HG03520 (cell line): Measurements from ENCODE around the gene ZNF638.

Source experiments
- ATAC-seq: cut with Tn5 transposase; IDR thresholded peaks from one replicate; pipeline ENCODE4 v1.9.1; 2021; ENCODE audit warnings: mild to moderate bottlenecking, moderate library complexity; ENCODE audit not compliant: unreplicated experiment

Gene ZNF638

DNA sequence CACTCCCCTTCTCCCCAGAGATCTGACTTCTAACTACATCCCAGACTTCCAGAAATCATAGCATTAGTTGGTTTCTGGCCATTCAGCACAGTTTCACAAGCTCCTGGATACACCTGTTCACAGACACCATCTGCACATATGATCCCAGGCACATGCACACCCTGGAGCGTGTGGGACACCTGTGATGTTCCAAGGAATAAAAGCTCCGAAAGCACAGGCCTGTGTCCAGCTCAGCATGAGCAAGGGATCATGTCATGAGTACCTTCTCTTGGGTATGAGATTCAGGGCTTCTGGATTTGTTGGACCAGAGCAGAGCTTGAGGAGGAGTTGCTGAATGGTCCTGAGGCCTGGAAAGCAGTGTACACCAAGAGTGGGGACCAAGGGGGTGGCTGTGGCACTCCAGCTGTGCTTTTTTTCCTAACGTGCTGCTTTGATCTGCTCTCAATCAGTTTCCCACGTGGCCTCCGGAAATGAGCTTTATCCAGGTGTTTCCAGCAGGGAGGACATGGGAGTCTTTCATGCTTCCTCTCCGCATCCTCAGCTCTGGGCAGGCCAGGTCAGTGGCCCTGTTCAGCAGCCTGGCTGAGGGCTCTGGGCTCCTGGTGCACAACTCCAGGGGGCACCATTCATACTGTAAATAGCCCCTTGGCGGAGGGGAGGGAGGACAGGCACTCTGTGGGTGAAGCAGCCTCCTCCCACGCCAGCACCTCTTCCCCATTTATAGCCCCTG lies 123.6 kb downstream of the ZNF638 start:
- no peak for ATAC-seq

DNA sequence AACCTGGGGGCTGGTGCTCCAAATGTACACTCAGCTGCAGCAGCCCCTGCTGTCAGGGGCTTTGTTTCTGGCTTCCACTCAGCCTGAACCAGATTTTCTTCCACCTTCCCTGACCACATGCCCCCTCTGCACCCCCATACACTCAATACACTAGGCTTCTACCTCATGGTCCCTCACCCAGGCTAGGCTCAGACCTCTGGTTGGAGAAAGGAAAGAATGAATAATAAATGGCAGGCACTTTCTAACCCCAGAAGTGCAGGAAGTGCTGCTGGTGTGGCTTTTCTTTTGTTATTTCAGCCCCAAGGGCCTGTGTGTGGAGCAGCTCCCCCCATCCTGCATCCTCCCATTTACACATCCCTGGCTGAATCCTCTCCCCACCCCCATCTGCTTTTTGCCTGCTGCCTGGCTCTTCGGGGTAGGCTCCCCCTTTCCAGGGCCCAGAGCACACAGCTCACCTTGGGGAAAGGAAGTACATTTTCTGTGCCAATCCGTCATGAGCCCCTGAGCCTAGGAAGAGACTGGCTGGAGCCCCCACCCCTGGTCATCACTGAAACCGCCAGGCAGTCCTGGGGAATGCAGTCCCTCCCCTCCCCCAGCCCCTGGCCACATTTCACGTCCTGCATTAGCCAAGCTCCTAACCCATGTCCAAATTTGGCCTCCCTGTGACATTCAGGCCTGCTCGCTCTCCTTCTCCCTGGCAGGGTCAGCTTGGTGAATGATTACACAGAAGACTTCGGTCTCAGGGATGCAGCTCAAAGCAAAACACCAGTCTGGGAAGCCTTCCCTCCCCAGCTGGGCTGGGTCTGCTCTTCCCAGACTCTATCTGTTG lies 124.4 kb downstream of the ZNF638 start:
- ATAC-seq, result no peak

DNA sequence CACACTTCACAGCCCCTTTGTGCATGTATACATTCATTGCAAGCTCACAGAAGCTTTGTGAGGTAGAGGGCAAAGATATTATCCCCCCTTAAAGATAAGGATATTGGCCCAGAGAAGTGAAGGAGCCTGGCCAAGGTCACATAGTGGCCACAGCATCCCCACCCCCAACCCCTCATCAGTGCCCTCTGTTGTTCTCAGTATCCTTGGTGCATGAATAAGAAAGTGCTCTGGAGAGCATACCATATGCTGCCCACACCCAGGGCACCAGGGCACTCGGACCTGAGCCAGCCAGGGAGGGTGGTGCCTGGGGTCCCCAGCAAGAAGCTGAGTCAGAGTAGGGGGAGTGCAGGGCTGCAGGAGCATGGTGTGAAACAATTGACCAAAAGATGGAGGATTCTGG lies 125.0 kb downstream of the ZNF638 start:
- ATAC-seq, result no peak

DNA sequence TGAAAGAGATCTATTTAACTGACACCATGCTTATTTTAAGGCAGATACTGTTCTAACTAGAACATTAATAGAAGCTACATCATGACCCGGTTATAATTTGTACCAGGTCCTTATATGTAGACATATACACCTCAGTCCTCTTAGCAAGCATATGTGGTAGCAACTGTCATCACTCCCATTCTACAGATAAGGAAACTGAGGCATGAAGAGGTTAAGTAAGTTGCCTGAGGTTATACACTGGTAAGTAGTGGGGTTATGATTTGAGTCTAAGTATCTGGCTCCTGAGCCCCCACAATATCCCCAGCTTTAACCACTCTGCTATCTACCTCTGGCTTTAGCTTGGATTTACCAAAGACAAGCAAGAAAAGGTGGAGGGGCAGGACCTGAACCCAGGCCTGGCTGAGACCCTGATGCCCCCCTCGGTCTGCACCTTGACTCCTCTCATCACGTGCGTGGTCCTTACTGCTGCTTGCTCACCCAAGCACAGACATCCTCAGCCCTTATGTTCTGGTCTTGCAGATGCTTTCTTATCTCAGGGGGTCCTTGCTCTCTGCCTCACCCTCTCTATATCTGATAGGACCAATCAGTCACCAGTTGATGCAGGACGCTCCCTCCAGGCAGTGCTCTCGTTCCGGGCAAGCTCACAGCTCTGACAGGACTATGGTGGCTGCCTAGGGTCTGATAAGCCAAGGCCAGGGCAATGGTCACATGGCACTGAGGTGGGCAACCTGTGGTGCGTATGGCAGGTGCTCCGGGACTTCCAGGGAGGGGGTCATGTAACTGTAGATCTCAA lies 125.7 kb downstream of the ZNF638 start:
- no peak for ATAC-seq

DNA sequence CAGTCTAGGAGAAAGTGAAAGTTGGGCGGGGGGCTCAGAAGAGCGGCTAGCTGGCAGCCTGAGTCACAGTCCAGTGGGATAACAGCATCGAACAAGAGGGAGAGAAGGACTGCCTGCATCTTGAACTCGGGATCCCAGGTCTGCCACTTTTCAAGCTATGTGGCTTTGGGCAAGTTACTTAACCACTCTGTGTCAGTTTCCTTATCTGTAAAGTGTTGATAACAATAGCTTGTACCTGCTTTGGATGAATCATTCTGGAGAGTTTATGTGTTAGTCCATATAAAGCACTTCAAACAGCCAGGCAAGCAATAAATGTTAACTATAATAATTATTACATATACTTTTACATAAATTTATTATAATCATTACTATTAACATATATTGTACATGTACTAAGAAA lies 126.3 kb downstream of the ZNF638 start:
- no peak for ATAC-seq

DNA sequence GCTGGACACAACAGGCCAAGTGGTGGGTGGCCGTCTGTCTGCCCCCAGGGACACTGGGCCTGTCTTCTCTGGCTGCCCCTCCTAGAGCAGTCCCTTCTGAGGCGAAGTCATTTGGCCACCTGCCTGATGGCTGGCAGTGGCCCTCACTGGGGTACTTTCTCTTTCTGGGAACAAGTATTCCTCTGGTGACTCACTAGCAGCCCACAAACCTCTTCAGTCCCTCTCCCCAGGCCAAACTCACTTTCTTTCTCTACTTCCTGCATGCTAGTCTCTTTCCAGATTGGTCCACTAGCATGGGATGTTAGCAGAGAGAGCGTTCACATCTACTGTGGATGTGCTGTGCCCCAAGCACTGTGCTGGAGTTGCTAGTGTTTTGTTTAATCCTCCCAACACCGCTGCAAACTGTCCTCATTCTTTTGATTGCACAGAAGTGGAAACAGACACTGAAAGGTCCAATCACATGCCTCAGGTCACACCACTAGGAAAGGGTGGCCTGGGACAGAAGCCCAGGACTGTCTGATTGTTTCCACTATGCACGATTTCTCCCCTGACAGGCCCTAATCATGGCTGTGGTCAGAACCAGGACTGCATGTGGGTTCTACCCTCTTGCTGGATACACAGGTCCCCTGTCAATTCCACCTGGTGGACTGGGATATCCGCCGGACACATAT lies 127.0 kb downstream of the ZNF638 start:
- ATAC-seq, result no peak

DNA sequence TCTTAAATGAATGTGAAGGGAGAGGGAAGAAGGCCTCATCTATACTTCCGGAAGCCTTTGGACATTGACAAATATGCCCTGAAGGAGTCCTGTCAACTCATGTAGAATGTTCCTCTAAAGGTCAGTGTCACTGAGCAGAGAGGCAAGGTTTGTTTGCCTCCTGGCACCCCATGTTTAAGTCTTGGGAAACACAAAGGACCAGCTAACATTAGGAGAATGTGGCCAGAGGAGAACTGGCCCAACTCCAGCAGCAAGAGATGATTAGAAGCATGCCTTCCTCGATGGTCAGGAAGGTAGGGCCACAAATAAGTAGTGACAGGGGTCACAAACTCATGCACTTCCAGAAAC lies 127.5 kb downstream of the ZNF638 start:
- ATAC-seq, result no peak

DNA sequence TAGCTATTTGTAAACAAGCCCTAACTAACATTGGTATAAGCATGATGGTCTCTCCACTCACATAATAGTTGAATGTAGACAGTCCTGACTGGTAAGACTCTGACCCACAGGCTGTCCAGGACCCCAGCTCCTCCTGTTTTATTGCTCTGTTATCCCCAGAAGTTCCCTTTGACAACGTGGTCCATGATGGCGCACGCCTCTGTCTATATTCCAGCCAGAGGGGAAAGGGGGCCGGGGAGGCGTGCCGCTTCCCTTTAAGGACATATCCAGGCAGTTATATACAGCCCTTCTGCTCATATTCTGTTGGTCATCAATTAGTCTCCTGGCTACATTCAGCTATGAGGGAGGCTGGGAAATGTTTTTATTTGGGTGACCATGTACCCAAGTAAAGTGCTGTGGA lies 128.5 kb downstream of the ZNF638 start:
- ATAC-seq, result no peak

DNA sequence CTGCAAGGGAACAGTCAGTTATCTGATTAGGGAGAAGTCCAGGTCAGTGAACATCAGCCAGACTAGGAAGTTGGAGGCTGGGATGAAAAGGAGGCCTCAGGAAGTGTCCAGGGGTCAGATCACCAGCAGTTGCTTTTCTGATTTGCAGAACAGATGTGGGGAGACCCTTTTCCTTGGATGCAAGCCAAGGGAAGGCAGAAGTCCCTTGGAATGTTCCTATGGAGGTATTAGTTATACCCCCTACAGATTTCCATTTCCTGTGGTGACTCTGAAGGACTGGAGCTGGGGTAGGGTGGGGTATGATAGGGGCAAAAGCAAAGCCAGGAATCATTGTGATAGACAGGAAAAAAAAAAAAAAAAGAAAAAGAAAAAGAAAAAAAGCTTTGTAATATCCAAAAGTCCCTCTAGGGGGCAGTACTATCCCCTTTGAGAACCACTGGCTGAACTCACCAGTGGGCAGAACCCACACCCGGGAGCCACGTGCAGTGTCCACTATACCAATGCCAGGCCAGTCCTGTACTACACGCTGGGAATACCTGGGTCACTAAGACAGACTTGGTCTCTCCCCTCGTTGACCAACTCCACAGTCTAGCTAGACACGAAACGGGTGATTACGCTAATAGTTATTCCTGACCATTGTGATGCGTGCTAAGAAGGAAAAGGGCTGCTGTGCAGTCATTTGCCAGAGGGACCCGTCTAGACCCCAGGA lies 129.2 kb downstream of the ZNF638 start:
- no peak for ATAC-seq

DNA sequence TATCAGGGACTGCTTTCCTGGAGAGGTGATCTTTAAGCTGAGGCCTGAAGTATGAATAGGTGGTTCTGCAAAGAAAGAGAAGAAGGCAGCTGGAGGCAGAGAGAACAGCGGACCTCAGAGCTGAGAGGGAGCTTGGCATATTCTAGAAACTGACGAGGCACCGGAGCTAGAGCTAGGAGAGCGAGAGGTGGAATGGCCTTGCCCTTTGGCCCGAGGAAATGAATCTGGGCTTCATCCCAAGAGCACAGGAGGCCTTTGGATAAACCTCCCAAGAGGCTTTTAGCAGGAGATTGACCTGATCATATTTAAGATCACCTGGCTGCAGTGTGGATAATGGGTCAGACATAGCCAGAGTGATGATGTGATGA lies 129.7 kb downstream of the ZNF638 start:
- no peak for ATAC-seq

DNA sequence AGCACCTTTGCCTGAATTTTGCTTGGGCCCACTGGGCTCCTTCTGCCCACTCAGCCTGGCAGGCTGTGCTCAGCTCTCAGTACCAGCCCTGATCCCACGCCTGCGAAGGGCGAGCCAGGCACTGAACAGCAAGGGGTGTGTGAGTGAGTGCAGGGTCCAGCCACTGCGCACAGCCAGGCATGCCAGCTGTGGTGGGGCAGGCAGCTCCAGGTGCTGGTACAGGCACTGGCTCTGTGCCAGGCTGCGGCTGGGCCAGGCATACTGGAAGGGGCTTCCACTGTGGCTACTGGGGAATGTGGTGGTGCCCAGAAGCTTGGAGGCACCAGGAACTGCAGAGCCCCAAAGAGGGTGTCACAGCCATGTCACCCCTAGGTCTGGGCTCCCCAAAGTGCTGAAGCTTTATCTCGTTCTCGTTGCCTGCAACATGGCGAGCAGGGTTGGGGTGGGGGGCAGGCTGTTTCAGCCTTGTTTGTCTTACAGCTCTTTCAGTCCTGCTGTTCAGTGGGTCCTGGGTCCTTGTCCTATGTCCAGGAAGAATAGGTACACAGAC lies 130.5 kb downstream of the ZNF638 start:
- ATAC-seq, result no peak

DNA sequence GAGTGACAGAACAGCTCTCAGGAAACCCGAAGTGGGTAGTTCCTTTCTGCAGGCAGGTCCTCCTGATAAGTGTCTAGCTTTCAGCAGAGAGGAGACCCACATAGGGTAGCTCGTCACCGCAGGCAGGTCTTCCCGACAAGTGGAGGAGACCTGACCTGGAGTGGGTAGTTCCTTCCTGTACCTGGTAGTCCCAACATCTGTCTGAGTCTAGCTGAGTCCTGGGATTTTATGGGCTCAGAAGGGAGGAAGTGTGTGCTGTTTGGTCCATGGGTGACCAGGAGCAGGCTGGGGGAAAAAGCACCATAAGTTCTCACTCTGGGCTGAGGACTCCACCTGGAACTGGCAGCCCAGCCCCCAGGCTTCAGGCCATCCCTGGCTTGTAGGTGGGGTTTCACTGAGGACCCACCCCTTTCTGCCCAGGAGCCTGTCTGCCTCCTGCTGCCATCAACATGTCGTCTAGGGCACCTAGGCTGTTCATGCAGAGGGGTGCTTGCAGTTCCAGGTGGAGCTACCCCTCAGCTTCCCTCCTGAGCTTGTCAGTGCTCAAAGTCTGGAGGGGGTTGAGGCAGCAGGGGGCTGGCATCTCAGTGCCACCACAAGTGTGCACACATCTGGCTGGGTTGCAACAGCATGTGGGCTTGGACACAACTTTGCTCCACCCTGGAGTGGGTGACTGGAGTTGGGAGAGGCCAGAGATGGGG lies 131.2 kb downstream of the ZNF638 start:
- no peak for ATAC-seq

DNA sequence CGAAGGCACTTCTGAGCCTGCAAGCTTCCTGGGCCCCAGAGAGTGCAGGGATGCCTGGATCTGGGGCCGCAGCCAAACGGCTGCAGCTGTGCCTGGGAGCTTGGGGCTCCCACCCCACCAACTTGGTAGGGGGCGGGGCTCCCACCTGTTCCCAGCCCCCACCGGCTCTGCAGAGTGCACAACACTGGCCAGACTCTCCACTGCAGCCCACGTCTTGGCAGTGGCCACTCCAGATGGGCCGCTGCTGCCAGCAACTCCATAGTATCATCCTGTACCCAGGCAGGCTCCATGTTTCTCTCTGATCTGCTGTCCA lies 131.7 kb downstream of the ZNF638 start:
- ATAC-seq, result no peak

DNA sequence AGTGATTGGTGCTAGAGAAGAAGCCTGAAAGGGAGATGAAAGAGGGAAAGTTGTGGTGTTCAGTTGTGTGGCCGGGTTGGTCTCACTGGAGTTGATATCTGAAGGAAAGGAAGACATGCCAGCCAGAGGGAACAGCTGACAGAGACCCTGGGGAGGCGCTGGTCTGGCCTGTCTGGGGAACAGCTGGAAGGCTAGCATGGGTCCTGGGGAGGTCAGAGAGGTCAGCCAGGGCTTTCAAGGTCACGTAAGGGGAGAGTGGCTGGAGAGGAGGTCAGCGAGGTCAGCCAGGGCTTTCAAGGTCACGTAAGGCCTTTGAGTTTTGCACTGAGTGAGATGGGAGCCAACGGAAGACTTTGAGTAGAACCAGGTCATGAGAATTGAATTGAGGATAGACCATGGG lies 132.8 kb downstream of the ZNF638 start:
- ATAC-seq, result no peak

DNA sequence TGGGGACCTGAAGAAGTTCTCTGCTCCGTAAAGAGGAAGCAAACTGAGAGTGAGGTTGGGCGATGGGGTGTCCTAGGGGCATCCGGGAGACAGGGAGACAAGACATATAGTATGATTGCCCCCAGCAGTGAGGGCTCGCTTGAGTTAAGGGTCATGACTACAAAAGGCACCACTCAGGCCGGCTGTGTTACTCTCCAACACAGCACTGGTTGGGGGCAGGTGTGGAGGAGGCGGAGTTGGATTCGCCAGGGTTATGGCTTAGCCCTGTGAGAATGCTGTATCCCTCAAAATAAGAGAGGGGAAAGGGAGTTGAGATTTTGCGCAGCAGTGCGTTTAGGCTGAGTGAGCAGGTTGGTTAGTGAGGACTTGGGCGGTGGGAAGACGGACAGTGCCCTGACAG lies 133.8 kb downstream of the ZNF638 start:
- ATAC-seq, result no peak

DNA sequence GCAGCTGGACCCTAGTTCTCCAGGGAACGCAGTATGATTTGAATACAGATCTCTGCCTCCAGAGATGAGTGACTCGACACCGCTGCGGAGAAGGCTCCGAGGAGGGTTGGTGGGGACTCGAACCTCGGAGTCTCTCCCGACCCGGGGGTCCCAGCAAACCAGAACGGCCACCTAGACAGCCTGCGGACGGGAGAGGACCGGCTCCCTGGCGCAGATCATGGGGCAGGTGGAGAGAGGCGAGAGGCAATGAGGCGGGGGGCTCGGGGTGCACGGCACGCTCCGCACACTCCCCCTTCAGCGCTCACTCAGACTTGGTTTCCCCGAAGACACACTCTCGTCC lies 134.3 kb downstream of the ZNF638 start:
- no peak for ATAC-seq

DNA sequence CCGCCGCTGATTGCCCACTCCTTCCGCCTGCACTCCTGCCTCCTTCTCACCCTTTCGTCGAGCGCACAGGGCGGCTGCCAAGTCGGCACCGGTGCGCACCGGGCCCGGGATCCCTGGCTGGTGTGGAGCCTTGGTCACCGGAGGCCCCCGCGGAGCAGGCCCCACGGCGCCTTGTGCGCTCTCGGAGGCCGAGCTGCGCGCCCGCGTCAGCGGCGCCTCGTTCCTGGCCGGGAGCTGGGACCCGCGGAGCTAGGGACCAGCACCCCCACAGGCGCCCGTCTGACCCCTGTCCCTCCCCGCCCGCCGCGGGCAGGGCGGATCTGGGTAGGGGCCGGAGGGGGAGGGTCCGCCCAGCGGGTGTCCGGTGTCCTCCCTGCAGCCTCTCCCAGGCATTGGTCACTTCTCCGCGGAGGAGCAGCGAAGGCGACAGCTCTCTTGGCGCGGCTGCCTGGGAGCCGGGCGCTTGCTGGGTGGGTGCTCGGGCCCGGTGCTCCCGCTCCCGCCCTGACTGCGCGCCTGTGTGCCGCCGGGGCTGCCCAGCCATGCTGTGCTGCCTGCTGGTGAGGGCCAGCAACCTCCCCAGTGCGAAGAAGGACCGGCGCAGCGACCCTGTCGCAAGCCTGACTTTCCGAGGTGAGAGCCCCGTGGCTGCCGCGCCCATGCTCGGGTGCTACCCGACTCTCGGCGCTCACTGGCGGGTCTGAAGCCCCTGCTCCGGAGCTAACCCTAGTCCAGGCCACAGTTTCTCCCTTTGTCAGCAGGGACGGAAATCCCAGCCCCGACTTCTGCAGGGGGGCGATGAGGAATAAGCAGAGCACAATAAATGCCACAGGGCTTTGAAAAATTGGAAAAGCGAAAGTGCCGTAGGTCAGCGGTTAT lies 135.0 kb downstream of the ZNF638 start:
- no peak for ATAC-seq

DNA sequence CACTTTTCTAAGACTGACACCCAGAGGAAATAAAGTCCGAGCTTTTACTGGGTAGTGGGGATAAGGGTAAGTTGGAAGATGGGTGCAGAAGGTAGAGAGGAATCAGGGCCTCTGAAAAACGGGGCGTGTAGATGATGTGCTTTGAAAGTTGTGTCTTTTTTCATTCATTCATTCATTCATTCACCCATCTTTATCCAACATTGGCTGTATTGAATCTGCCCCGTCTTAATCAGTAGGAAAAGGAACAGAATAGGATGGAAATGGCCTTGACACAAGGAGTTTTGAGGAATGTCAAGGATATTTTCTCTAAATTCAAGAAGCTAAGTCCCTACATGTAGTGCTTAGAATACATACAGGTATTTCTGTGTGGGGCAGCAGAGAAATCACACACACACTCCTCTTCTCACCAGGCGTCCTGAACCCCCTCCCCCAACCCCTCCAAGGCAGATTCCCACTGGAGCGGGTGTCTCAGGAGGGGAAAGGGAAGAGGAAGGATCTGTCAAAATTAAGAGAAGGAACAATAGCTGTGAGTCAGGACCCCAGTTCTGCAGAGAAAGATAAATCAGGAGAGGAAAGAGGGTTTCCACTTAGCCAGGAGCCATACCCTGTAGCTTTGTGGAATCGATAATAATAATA lies 135.7 kb downstream of the ZNF638 start:
- no peak for ATAC-seq
